Gastroesophageal sphincter (tissue), 4 donors: ENCODE measurements around the gene ST7. TPM values are rescaled to one million over a fixed set of nuclear protein-coding genes. Genes with fewer than 3 reads are reported as not detected.

Experiments used
- ATAC-seq: fragments of 150-250 bp; one replicate; pipeline ENCODE4 v1.9.1; 2016; ENCODE audit warnings: mild to moderate bottlenecking, moderate library complexity
- H3K27ac ChIP-seq, 4 donors: fragments of 200-600 bp; sonication (generic) in 3 of 4; 1 replicate in 3 of 4; 2 replicates in 1 of 4; pipeline ENCODE4 v1.5.1; 2016 to 2019
- H3K27me3 ChIP-seq: fragments of 200-600 bp; sonication (generic); one replicate; pipeline ENCODE4 v1.5.1; 2019
- H3K36me3 ChIP-seq, 2 donors: fragments of 200-600 bp; sonication (generic); one replicate each; pipeline ENCODE4 v1.5.1; 2019; ENCODE audit warnings: control low read depth in 1 of 2
- H3K4me1 ChIP-seq, 3 donors: fragments of 200-600 bp; sonication (generic); 1 replicate in 2 of 3; 2 replicates in 1 of 3; pipeline ENCODE4 v1.5.1; 2016 to 2019; ENCODE audit warnings: control low read depth in 2 of 3
- H3K4me3 ChIP-seq, 2 donors: fragments of 200-600 bp; sonication (generic); one replicate each; pipeline ENCODE4 v1.5.1; 2019; ENCODE audit warnings: mild to moderate bottlenecking in 1 of 2, moderate library complexity in 1 of 2
- H3K9me3 ChIP-seq, 3 donors: fragments of 200-600 bp; sonication (generic); one replicate each; pipeline ENCODE4 v1.5.1; 2017 to 2019; ENCODE audit warnings: control low read depth in 2 of 3
- CTCF ChIP-seq, 4 experiments: fragments of 200-600 bp in 2 of 4; fragments of 450-650 bp in 2 of 4; sonication (generic) in 1 of 4; IDR thresholded peaks; one replicate each; pipeline ENCODE4 v1.5.1; 2017 to 2019; ENCODE audit warnings: antibody characterized with exemption in 4 of 4, mild to moderate bottlenecking in 2 of 4, moderate library complexity in 2 of 4
- EP300 ChIP-seq: sonication (generic); formaldehyde crosslinking; IDR thresholded peaks from one replicate; pipeline ENCODE4 v1.6.1; 2017; ENCODE audit warnings: antibody characterized with exemption, mild to moderate bottlenecking
- POLR2A ChIP-seq, 2 donors: fragments of 450-650 bp; IDR thresholded peaks; one replicate each; pipeline ENCODE4 v1.6.1; 2017; ENCODE audit warnings: antibody characterized with exemption in 2 of 2, mild to moderate bottlenecking in 2 of 2, moderate library complexity in 1 of 2
- POLR2AphosphoS5 ChIP-seq: sonication (generic); formaldehyde crosslinking; IDR thresholded peaks from one replicate; pipeline ENCODE4 v1.6.1; 2017; ENCODE audit warnings: antibody characterized with exemption
- WGBS, 2 donors: methylation state at CpG; one replicate each; pipeline ENCODE4 v1.1.5; 2018; ENCODE audit warnings: low coverage in 1 of 2; 5-methylcytosine and 5-hydroxymethylcytosine counted together
- total RNA-seq, 4 donors: library from RNA; depleted of rRNA; stranded (reverse); fragments of >200 nt; gene quantifications; one replicate each; pipeline ENCODE4 v1.1.0, GENCODE V29; 2016

Gene ST7
- total RNA-seq, 4 donors from 2014 or later, result 19.1 to 43.9 (median 24.2) TPM

- WGBS, 2 donors, result 57 to 67% methylated on average over 2 of the region's 2 CpGs
- Histone ChIP-seq H3K36me3 (no peaks in the 10 kb centered on the region), H3K9me3 (no peaks in the 10 kb centered on the region), H3K27me3 (no peaks in the 10 kb centered on the region), H3K4me1 (peaks cover 0 to 11% (median 0%) of the 10 kb centered on the region in 3 donors), H3K27ac (no peak overlapping the region), H3K4me3 (no peak overlapping the region)
- ATAC-seq, result no peak
- TF ChIP-seq POLR2A (IDR thresholded peaks at IDR 0.05) (no peak), CTCF (IDR thresholded peaks at IDR 0.05) (no peak), EP300 (no peak), POLR2AphosphoS5 (no peak)
Observed at GRCh38 chr7:116984511-116984910, 31.2 kb downstream of the ST7 start.

DNA sequence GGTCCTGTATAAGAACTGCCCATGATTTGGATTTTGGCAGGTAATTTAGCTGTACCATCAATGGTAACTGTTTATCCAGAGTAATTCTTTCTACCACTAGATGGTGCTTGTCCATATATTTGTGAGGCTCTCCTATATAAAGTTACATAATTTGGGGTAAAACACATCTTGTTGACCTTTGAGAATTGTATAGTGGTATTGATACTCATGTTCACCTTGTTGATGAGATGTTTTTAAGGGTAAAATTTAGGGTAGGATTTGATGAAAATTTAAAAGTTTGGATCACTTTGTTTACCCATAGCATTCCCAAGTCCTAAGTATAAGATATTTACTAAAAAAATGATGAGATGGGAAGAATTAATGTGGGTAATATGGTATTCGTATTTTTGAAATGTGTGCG is 31.6 kb downstream of the ST7 start:
- Histone ChIP-seq H3K9me3 (no peaks in the 10 kb centered on the region), H3K36me3 (no peaks in the 10 kb centered on the region), H3K27ac (no peak overlapping the region), H3K4me1 (peaks cover 0 to 11% (median 0%) of the 10 kb centered on the region in 3 donors), H3K4me3 (no peak overlapping the region), H3K27me3 (no peaks in the 10 kb centered on the region)
- TF ChIP-seq CTCF (IDR thresholded peaks at IDR 0.05) (peak; percentile 35 to 64 (median 56)), POLR2A (IDR thresholded peaks at IDR 0.05) (no peak)
- no peak for ATAC-seq
- 71 to 88% methylated on average over 2 of the region's 2 CpGs for WGBS, 2 donors

- H3K4me3 ChIP-seq, result no peak overlapping the region
- WGBS, 2 donors, result 88 to 94% methylated on average over 2 to 5 of the region's 5 CpGs
Observed at GRCh38 chr7:116985575-116985974, 32.3 kb downstream of the ST7 start.

GRCh38 chr7:116986611-116987565 is 33.6 kb downstream of the ST7 start:
- WGBS, 2 donors, result 68 to 84% methylated on average over 4 of the region's 4 CpGs
- Histone ChIP-seq H3K9me3 (no peaks in the 10 kb centered on the region), H3K27ac (no peak overlapping the region), H3K27me3 (no peaks in the 10 kb centered on the region), H3K4me1 (peaks cover 0 to 11% (median 0%) of the 10 kb centered on the region in 3 donors), H3K36me3 (no peaks in the 10 kb centered on the region), H3K4me3 (no peak overlapping the region)
- TF ChIP-seq CTCF (IDR thresholded peaks at IDR 0.05) (no peak), POLR2A (IDR thresholded peaks at IDR 0.05) (no peak), POLR2AphosphoS5 (no peak), EP300 (no peak)
- ATAC-seq, result no peak

More at GRCh38 chr7:116985575-116985974, 32.3 kb downstream of the ST7 start:
- no peak for ATAC-seq
- H3K27me3 ChIP-seq, result no peaks in the 10 kb centered on the region
- peaks cover 0 to 11% (median 0%) of the 10 kb centered on the region in 3 donors for H3K4me1 ChIP-seq
- no peak for TF ChIP-seq POLR2A (IDR thresholded peaks at IDR 0.05)
- no peak for TF ChIP-seq EP300
- TF ChIP-seq POLR2AphosphoS5, result no peak
- no peak for TF ChIP-seq CTCF (IDR thresholded peaks at IDR 0.05)
- no peak overlapping the region for H3K27ac ChIP-seq
- H3K36me3 ChIP-seq, result no peaks in the 10 kb centered on the region
- no peaks in the 10 kb centered on the region for H3K9me3 ChIP-seq
